Nephron progenitor cell (in vitro differentiated cells): ENCODE results near the gene CAMK2N2.

Experiments
- DNase-seq: peaks from one replicate; pipeline ENCODE4 v3.0.0; 2021
- H3K27ac Mint-ChIP-seq: 2 replicates; pipeline ENCODE4 v1.8.0; 2021; ENCODE audit warnings: mild to moderate bottlenecking, moderate library complexity, mixed read lengths
- H3K27me3 Mint-ChIP-seq: 2 replicates; pipeline ENCODE4 v1.8.0; 2021; ENCODE audit warnings: mild to moderate bottlenecking, low read depth, mixed read lengths; ENCODE audit not compliant: poor library complexity
- H3K36me3 Mint-ChIP-seq: 2 replicates; pipeline ENCODE4 v1.8.0; 2021; ENCODE audit warnings: low read depth, mixed read lengths
- H3K4me1 Mint-ChIP-seq: 2 replicates; pipeline ENCODE4 v1.8.0; 2021; ENCODE audit warnings: mixed read lengths
- H3K4me3 Mint-ChIP-seq: 2 replicates; pipeline ENCODE4 v1.8.0; 2021; ENCODE audit warnings: mild to moderate bottlenecking, moderate library complexity, mixed read lengths
- H3K9me3 Mint-ChIP-seq: 2 replicates; pipeline ENCODE4 v1.8.0; 2021; ENCODE audit warnings: mild to moderate bottlenecking, moderate library complexity, mixed read lengths
- CTCF ChIP-seq: fragments of 200-600 bp; sonication (generic); IDR thresholded peaks from 2 replicates; pipeline ENCODE4 v1.5.0; 2021; ENCODE audit warnings: antibody characterized with exemption

Gene CAMK2N2

GRCh38 chr3:184261270-184261853 is at the start of gene CAMK2N2:
Gene CAMK2N2, minus strand, starts transcription at chr3:184261553. Its CDS starts 268 bp downstream, at chr3:184261285.
- Mint-ChIP-seq H3K27me3 (peaks cover 91% of the 10 kb centered on the region), H3K36me3 (peaks cover 8% of the 10 kb centered on the region), H3K27ac (no peak within 1 kb of the TSS), H3K9me3 (peaks cover 11% of the 10 kb centered on the region), H3K4me1 (peaks cover 16% of the 10 kb centered on the region), H3K4me3 (peak within 1 kb of the TSS; percentile 84)
- peak; percentile 78 for DNase-seq
- no peak for TF ChIP-seq CTCF

DNA sequence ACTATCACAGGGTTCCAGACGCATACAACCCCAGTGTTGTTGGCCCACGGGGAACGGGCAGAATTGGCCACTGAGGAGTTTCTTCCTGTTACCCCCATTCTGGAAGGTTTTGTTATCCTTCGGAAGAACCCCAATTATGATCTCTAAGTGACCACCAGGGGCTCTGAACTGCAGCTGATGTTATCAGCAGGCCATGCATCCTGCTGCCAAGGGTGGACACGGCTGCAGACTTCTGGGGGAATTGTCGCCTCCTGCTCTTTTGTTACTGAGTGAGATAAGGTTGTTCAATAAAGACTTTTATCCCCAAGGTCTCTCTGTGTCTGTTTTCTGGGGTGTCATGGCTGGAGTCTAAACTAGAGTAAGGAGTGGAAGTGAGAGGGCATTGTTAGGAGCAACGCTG is 47.4 kb upstream of the CAMK2N2 start:
- no peaks in the 10 kb centered on the region for H3K9me3 Mint-ChIP-seq
- H3K27ac Mint-ChIP-seq: peak overlapping the region; percentile 52
- no peak overlapping the region for H3K4me3 Mint-ChIP-seq
- no peak for TF ChIP-seq CTCF
- no peak for DNase-seq
- no peaks in the 10 kb centered on the region for H3K4me1 Mint-ChIP-seq
- peaks cover 56% of the 10 kb centered on the region for H3K36me3 Mint-ChIP-seq
- H3K27me3 Mint-ChIP-seq: peaks cover 3% of the 10 kb centered on the region

DNA sequence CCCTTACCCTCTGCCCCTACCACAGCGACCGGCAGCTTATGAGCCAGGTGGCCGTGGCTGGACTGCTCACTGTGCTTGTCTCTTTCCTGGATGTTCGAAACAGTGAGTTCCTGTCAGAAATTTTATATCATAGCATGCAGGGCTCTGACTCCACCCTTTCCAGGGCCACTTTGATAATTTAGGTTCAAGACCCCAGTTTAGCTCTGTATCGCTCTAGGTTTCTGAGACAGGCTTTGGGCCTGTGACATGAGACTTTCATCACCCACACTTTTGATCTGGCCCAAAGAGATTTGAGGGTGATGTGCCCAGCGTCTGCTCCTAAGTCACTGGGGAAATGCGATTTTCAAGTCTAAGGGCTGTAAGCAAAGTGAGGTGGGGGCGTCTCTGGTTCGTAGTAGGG is 46.6 kb upstream of the CAMK2N2 start:
- Mint-ChIP-seq H3K27ac (peak overlapping the region; percentile 52), H3K36me3 (peaks cover 64% of the 10 kb centered on the region), H3K4me3 (no peak overlapping the region), H3K9me3 (no peaks in the 10 kb centered on the region), H3K27me3 (no peaks in the 10 kb centered on the region), H3K4me1 (no peaks in the 10 kb centered on the region)
- no peak for TF ChIP-seq CTCF
- no peak for DNase-seq

DNA sequence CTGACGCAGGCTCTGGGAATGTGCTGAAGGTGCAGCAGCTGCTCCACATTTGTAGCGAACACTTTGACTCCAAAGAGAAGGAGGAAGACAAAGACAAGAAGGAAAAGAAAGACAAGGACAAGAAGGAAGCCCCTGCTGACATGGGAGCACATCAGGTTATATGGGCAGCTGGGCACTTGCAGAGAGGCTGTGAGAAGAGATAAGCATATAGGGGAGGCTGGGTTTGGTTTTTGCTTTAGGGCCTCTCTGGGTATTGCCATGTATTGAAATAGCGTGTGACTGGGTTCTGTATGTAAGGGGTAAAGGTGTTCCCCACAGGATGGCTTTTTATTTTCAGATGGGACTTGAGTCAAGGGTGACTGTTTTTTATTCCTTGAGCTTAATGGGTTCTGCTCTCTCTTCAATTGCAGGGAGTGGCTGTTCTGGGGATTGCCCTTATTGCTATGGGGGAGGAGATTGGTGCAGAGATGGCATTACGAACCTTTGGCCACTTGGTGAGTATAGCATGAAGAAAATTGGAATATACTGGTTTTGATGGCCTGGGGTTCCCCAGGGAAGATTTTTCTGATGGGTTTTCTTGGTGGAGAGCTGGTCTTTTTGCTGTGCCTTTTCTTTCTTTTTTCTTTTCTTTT is 45.1 kb upstream of the CAMK2N2 start:
- Mint-ChIP-seq H3K36me3 (peaks cover 79% of the 10 kb centered on the region), H3K9me3 (no peaks in the 10 kb centered on the region), H3K27me3 (no peaks in the 10 kb centered on the region), H3K27ac (no peak overlapping the region), H3K4me1 (no peaks in the 10 kb centered on the region), H3K4me3 (no peak overlapping the region)
- TF ChIP-seq CTCF: no peak
- no peak for DNase-seq

GRCh38 chr3:184305577-184305976 is 44.2 kb upstream of the CAMK2N2 start:
- no peaks in the 10 kb centered on the region for H3K9me3 Mint-ChIP-seq
- no peaks in the 10 kb centered on the region for H3K27me3 Mint-ChIP-seq
- no peak for TF ChIP-seq CTCF
- no peak for DNase-seq
- peaks cover 86% of the 10 kb centered on the region for H3K36me3 Mint-ChIP-seq
- no peak overlapping the region for H3K4me3 Mint-ChIP-seq
- peaks cover 4% of the 10 kb centered on the region for H3K4me1 Mint-ChIP-seq
- no peak overlapping the region for H3K27ac Mint-ChIP-seq

DNA sequence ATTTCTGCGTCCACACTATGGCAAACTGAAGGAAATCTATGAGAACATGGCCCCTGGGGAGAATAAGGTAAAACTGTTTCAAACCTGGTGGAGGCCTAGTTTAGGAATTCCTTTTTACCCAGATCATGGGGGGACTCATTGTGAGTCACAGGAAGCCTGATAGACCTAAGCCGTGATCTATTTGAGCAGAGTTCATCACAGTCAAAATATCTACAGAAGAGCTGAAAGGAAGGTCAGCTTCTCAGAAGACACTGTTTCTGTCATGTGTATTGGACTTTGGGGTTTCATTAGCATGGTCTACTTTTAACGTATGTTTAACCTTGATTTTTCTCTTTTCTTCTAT is 39.0 kb upstream of the CAMK2N2 start:
- Mint-ChIP-seq H3K36me3 (peaks cover 46% of the 10 kb centered on the region), H3K27me3 (peaks cover 32% of the 10 kb centered on the region), H3K27ac (no peak overlapping the region), H3K4me3 (peak overlapping the region; percentile 98), H3K4me1 (peaks cover 15% of the 10 kb centered on the region), H3K9me3 (no peaks in the 10 kb centered on the region)
- no peak for DNase-seq
- no peak for TF ChIP-seq CTCF
